Vagina (tissue), 2 donors: ENCODE measurements around the gene CD46.

Experiments
- CTCF ChIP-seq, 3 experiments: fragments of 450-650 bp in 2 of 3; fragments of 200-600 bp in 1 of 3; sonication (generic) in 1 of 3; IDR thresholded peaks; one replicate each; pipeline ENCODE4 v1.5.1; 2017 to 2019; ENCODE audit warnings: antibody characterized with exemption in 3 of 3, mild to moderate bottlenecking in 2 of 3, moderate library complexity in 2 of 3
- POLR2A ChIP-seq, 2 donors: fragments of 450-650 bp; IDR thresholded peaks; one replicate each; pipeline ENCODE4 v1.6.1; 2017; ENCODE audit warnings: antibody characterized with exemption in 2 of 2, mild to moderate bottlenecking in 2 of 2, moderate library complexity in 2 of 2
- POLR2AphosphoS5 ChIP-seq, 2 donors: sonication (generic); formaldehyde crosslinking; IDR thresholded peaks; one replicate each; pipeline ENCODE4 v1.9.0; 2017; ENCODE audit warnings: antibody characterized with exemption in 2 of 2, mild to moderate bottlenecking in 2 of 2, low read depth in 1 of 2; ENCODE audit not compliant: insufficient read depth in 1 of 2

- TF ChIP-seq CTCF (IDR thresholded peaks at IDR 0.05) (no peak), POLR2A (IDR thresholded peaks at IDR 0.05) (no peak), POLR2AphosphoS5 (IDR thresholded peaks at IDR 0.05; ENCODE audit: insufficient read depth in 1 of 2, low read depth in 1 of 2) (no peak)
Measured at GRCh38 chr1:207808911-207809555, 57.2 kb downstream of the CD46 start.
